ENCODE data around the gene ZNF428. TPM values are rescaled to one million over a fixed set of nuclear protein-coding genes. Genes with fewer than 3 reads are reported as not detected.
A peak's percentile ranks its signal among the peaks of the same experiment; 100 is the strongest.

Gene ZNF428
- total RNA-seq, 2 donors from 2014 or later, result 21.5 to 27.4 TPM

GRCh38 chr19:43628646-43629326, 9.4 kb upstream of the ZNF428 start:
- Histone ChIP-seq H3K27ac (no peak overlapping the region), H3K9me3 (no peaks in the 10 kb centered on the region), H3K4me3 (no peak overlapping the region), H3K4me1 (no peaks in the 10 kb centered on the region), H3K36me3 (no peaks in the 10 kb centered on the region), H3K9ac (ENCODE audit: low read depth in 2 of 2, low read length in 2 of 2) (no peak overlapping the region), H3K27me3 (no peaks in the 10 kb centered on the region)
- TF ChIP-seq CTCF (IDR thresholded peaks at IDR 0.05), result no peak
- intact Hi-C loops (cut with DNase I), result no loop called here
- no peak for DNase-seq

- Histone ChIP-seq H3K27me3 (no peaks in the 10 kb centered on the region), H3K36me3 (no peaks in the 10 kb centered on the region), H3K9ac (ENCODE audit: low read depth in 2 of 2, low read length in 2 of 2) (no peak overlapping the region), H3K4me3 (no peak overlapping the region), H3K27ac (no peak overlapping the region), H3K9me3 (no peaks in the 10 kb centered on the region), H3K4me1 (no peaks in the 10 kb centered on the region)
- no peak for DNase-seq
- TF ChIP-seq CTCF (IDR thresholded peaks at IDR 0.05), result no peak
- intact Hi-C loops (cut with DNase I), result no loop called here
Measured at GRCh38 chr19:43626838-43627237, 7.4 kb upstream of the ZNF428 start.

- intact Hi-C loops (cut with DNase I), result no loop called here
- H3K4me3 ChIP-seq, result no peak overlapping the region
- no peaks in the 10 kb centered on the region for H3K4me1 ChIP-seq
- H3K36me3 ChIP-seq, result no peaks in the 10 kb centered on the region
- no peak overlapping the region for H3K27ac ChIP-seq
- TF ChIP-seq CTCF (IDR thresholded peaks at IDR 0.05), result no peak
- DNase-seq, result peak; percentile 35
- H3K27me3 ChIP-seq, result no peaks in the 10 kb centered on the region
- H3K9ac ChIP-seq (ENCODE audit: low read depth in 2 of 2, low read length in 2 of 2), result no peak overlapping the region
- no peaks in the 10 kb centered on the region for H3K9me3 ChIP-seq
Measured at GRCh38 chr19:43625918-43626579, 6.6 kb upstream of the ZNF428 start.

GRCh38 chr19:43624933-43625332, 5.5 kb upstream of the ZNF428 start:
- no peaks in the 10 kb centered on the region for H3K27me3 ChIP-seq
- H3K36me3 ChIP-seq, result no peaks in the 10 kb centered on the region
- TF ChIP-seq CTCF (IDR thresholded peaks at IDR 0.05), result peak; percentile 16
- no peak overlapping the region for H3K27ac ChIP-seq
- H3K9ac ChIP-seq (ENCODE audit: low read depth in 2 of 2, low read length in 2 of 2), result no peak overlapping the region
- H3K4me1 ChIP-seq, result no peaks in the 10 kb centered on the region
- peak; percentile 85 for DNase-seq
- no peaks in the 10 kb centered on the region for H3K9me3 ChIP-seq
- H3K4me3 ChIP-seq, result no peak overlapping the region
- intact Hi-C loops (cut with DNase I), result no loop called here

GRCh38 chr19:43623889-43624670, 4.7 kb upstream of the ZNF428 start:
- intact Hi-C loops (cut with DNase I), result no loop called here
- H3K9ac ChIP-seq (ENCODE audit: low read depth in 2 of 2, low read length in 2 of 2), result no peak overlapping the region
- TF ChIP-seq CTCF (IDR thresholded peaks at IDR 0.05), result no peak
- no peaks in the 10 kb centered on the region for H3K9me3 ChIP-seq
- H3K4me3 ChIP-seq, result no peak overlapping the region
- no peaks in the 10 kb centered on the region for H3K36me3 ChIP-seq
- H3K27me3 ChIP-seq, result no peaks in the 10 kb centered on the region
- no peaks in the 10 kb centered on the region for H3K4me1 ChIP-seq
- no peak for DNase-seq
- H3K27ac ChIP-seq, result no peak overlapping the region

All from colonic mucosa (tissue), 4 donors.